ENCODE data around the gene FHAD1.

The FHAD1 gene

GRCh38 chr1:15328351-15329103 lies 81.5 kb downstream of the FHAD1 start:
- Mint-ChIP-seq H3K27me3 (peaks cover 33% of the 10 kb centered on the region), H3K4me3 (no peak overlapping the region), H3K4me1 (no peaks in the 10 kb centered on the region), H3K27ac (no peak overlapping the region), H3K36me3 (no peaks in the 10 kb centered on the region), H3K9me3 (no peaks in the 10 kb centered on the region)
- no peak for ATAC-seq

- H3K9me3 Mint-ChIP-seq: no peaks in the 10 kb centered on the region
- H3K4me3 Mint-ChIP-seq: no peak overlapping the region
- peaks cover 28% of the 10 kb centered on the region for H3K27me3 Mint-ChIP-seq
- H3K36me3 Mint-ChIP-seq: no peaks in the 10 kb centered on the region
- no peak for ATAC-seq
- H3K4me1 Mint-ChIP-seq: no peaks in the 10 kb centered on the region
- H3K27ac Mint-ChIP-seq: no peak overlapping the region
Measured at GRCh38 chr1:15329104-15329820, 82.2 kb downstream of the FHAD1 start.

- no peak overlapping the region for H3K4me3 Mint-ChIP-seq
- no peaks in the 10 kb centered on the region for H3K36me3 Mint-ChIP-seq
- no peak overlapping the region for H3K27ac Mint-ChIP-seq
- no peak for ATAC-seq
- peaks cover 20% of the 10 kb centered on the region for H3K27me3 Mint-ChIP-seq
- H3K4me1 Mint-ChIP-seq: no peaks in the 10 kb centered on the region
- no peaks in the 10 kb centered on the region for H3K9me3 Mint-ChIP-seq
Measured at GRCh38 chr1:15330028-15330427, 83.0 kb downstream of the FHAD1 start.

- no peak overlapping the region for H3K27ac Mint-ChIP-seq
- no peaks in the 10 kb centered on the region for H3K9me3 Mint-ChIP-seq
- H3K27me3 Mint-ChIP-seq: peaks cover 18% of the 10 kb centered on the region
- no peak for ATAC-seq
- H3K4me3 Mint-ChIP-seq: no peak overlapping the region
- no peaks in the 10 kb centered on the region for H3K36me3 Mint-ChIP-seq
- no peaks in the 10 kb centered on the region for H3K4me1 Mint-ChIP-seq
Measured at GRCh38 chr1:15331180-15331579, 84.2 kb downstream of the FHAD1 start.

- Mint-ChIP-seq H3K9me3 (no peaks in the 10 kb centered on the region), H3K4me1 (no peaks in the 10 kb centered on the region), H3K4me3 (no peak overlapping the region), H3K27ac (no peak overlapping the region), H3K36me3 (no peaks in the 10 kb centered on the region), H3K27me3 (peaks cover 24% of the 10 kb centered on the region)
- no peak for ATAC-seq
Measured at GRCh38 chr1:15331734-15332133, 84.7 kb downstream of the FHAD1 start.

- H3K4me3 Mint-ChIP-seq: no peak overlapping the region
Measured at GRCh38 chr1:15332525-15332924, 85.5 kb downstream of the FHAD1 start.

GRCh38 chr1:15332952-15333715 lies 86.1 kb downstream of the FHAD1 start:
- H3K27me3 Mint-ChIP-seq: peaks cover 38% of the 10 kb centered on the region
- H3K27ac Mint-ChIP-seq: no peak overlapping the region
- no peak for ATAC-seq
- no peak overlapping the region for H3K4me3 Mint-ChIP-seq
- no peaks in the 10 kb centered on the region for H3K4me1 Mint-ChIP-seq
- no peaks in the 10 kb centered on the region for H3K36me3 Mint-ChIP-seq
- no peaks in the 10 kb centered on the region for H3K9me3 Mint-ChIP-seq

More at GRCh38 chr1:15332525-15332924, 85.5 kb downstream of the FHAD1 start:
- ATAC-seq: no peak
- H3K9me3 Mint-ChIP-seq: no peaks in the 10 kb centered on the region
- no peaks in the 10 kb centered on the region for H3K36me3 Mint-ChIP-seq
- H3K4me1 Mint-ChIP-seq: no peaks in the 10 kb centered on the region
- peaks cover 32% of the 10 kb centered on the region for H3K27me3 Mint-ChIP-seq
- no peak overlapping the region for H3K27ac Mint-ChIP-seq

GRCh38 chr1:15334995-15335394 lies 88.0 kb downstream of the FHAD1 start:
- H3K27ac Mint-ChIP-seq: no peak overlapping the region
- no peak overlapping the region for H3K4me3 Mint-ChIP-seq
- no peaks in the 10 kb centered on the region for H3K4me1 Mint-ChIP-seq
- peaks cover 45% of the 10 kb centered on the region for H3K27me3 Mint-ChIP-seq
- H3K9me3 Mint-ChIP-seq: no peaks in the 10 kb centered on the region
- ATAC-seq: no peak
- no peaks in the 10 kb centered on the region for H3K36me3 Mint-ChIP-seq

GRCh38 chr1:15336866-15337265 lies 89.8 kb downstream of the FHAD1 start:
- no peak for ATAC-seq
- peaks cover 36% of the 10 kb centered on the region for H3K27me3 Mint-ChIP-seq
- H3K36me3 Mint-ChIP-seq: no peaks in the 10 kb centered on the region
- no peaks in the 10 kb centered on the region for H3K4me1 Mint-ChIP-seq
- no peak overlapping the region for H3K4me3 Mint-ChIP-seq
- H3K27ac Mint-ChIP-seq: no peak overlapping the region
- H3K9me3 Mint-ChIP-seq: no peaks in the 10 kb centered on the region

GRCh38 chr1:15337656-15338402 lies 90.8 kb downstream of the FHAD1 start:
- no peaks in the 10 kb centered on the region for H3K4me1 Mint-ChIP-seq
- H3K4me3 Mint-ChIP-seq: no peak overlapping the region
- H3K9me3 Mint-ChIP-seq: no peaks in the 10 kb centered on the region
- H3K27me3 Mint-ChIP-seq: peaks cover 37% of the 10 kb centered on the region
- no peaks in the 10 kb centered on the region for H3K36me3 Mint-ChIP-seq
- no peak overlapping the region for H3K27ac Mint-ChIP-seq
- ATAC-seq: no peak

GRCh38 chr1:15339570-15339969 lies 92.5 kb downstream of the FHAD1 start:
- peaks cover 5% of the 10 kb centered on the region for H3K4me1 Mint-ChIP-seq
- peaks cover 53% of the 10 kb centered on the region for H3K27me3 Mint-ChIP-seq
- no peak for ATAC-seq
- H3K9me3 Mint-ChIP-seq: no peaks in the 10 kb centered on the region
- no peak overlapping the region for H3K4me3 Mint-ChIP-seq
- H3K36me3 Mint-ChIP-seq: no peaks in the 10 kb centered on the region
- no peak overlapping the region for H3K27ac Mint-ChIP-seq

- Mint-ChIP-seq H3K27ac (no peak overlapping the region), H3K9me3 (no peaks in the 10 kb centered on the region), H3K36me3 (no peaks in the 10 kb centered on the region), H3K27me3 (peaks cover 60% of the 10 kb centered on the region), H3K4me1 (peaks cover 22% of the 10 kb centered on the region), H3K4me3 (no peak overlapping the region)
- ATAC-seq: no peak
Measured at GRCh38 chr1:15341228-15341627, 94.2 kb downstream of the FHAD1 start.

- H3K4me1 Mint-ChIP-seq: peaks cover 22% of the 10 kb centered on the region
- H3K27me3 Mint-ChIP-seq: peaks cover 55% of the 10 kb centered on the region
- no peak for ATAC-seq
- H3K9me3 Mint-ChIP-seq: no peaks in the 10 kb centered on the region
- no peaks in the 10 kb centered on the region for H3K36me3 Mint-ChIP-seq
- no peak overlapping the region for H3K4me3 Mint-ChIP-seq
- no peak overlapping the region for H3K27ac Mint-ChIP-seq
Measured at GRCh38 chr1:15341634-15342407, 94.8 kb downstream of the FHAD1 start.

GRCh38 chr1:15342408-15342967 lies 95.5 kb downstream of the FHAD1 start:
- no peak overlapping the region for H3K4me3 Mint-ChIP-seq
- H3K4me1 Mint-ChIP-seq: peaks cover 22% of the 10 kb centered on the region
- peaks cover 48% of the 10 kb centered on the region for H3K27me3 Mint-ChIP-seq

More at GRCh38 chr1:15342408-15342967, 95.5 kb downstream of the FHAD1 start:
- H3K36me3 Mint-ChIP-seq: no peaks in the 10 kb centered on the region
- no peak for ATAC-seq
- H3K9me3 Mint-ChIP-seq: no peaks in the 10 kb centered on the region
- H3K27ac Mint-ChIP-seq: no peak overlapping the region

Measured in stimulated activated memory B cell treated with anti-CD40 and anti-IgM and Interleukin-4, amounts not matched to agents 10 μg/mL and 1 μg/mL and 100 μg/mL, for 72 hours (primary cell).